GM23338 (cell line): Measurements from ENCODE around the gene IL1RL2. TPM values are rescaled to one million over a fixed set of nuclear protein-coding genes. Genes with fewer than 3 reads are reported as not detected.

Experiments used
- ATAC-seq: fragments of 200-7000 bp; cut with Tn5 transposase; 3 replicates; pipeline ENCODE4 v1.9.1; 2020
- DNase-seq: peaks from one replicate; pipeline ENCODE4 v3.0.0-alpha.2; 2015; ENCODE audit warnings: low spot score
- H2AFZ ChIP-seq: fragments of 200-600 bp; sonication (generic); 2 replicates; pipeline ENCODE4 v1.8.0; 2016; ENCODE audit warnings: antibody characterized with exemption, mild to moderate bottlenecking, moderate library complexity
- H3F3A ChIP-seq: fragments of 200-600 bp; sonication (generic); replicated peaks from 2 replicates; pipeline ENCODE4 v1.8.0; 2017; ENCODE audit warnings: antibody characterized with exemption, mixed run types, low read depth
- H3K27ac ChIP-seq: fragments of 200-600 bp; sonication (generic); 2 replicates; pipeline ENCODE4 v1.6.1; 2016; ENCODE audit warnings: low read depth
- H3K27me3 ChIP-seq: fragments of 200-600 bp; sonication (generic); 2 replicates; pipeline ENCODE4 v1.8.0; 2016; ENCODE audit warnings: mild to moderate bottlenecking, mixed run types, moderate library complexity; ENCODE audit not compliant: insufficient read depth
- H3K36me3 ChIP-seq: fragments of 200-600 bp; sonication (generic); 2 replicates; pipeline ENCODE4 v1.8.0; 2016; ENCODE audit warnings: mild to moderate bottlenecking; ENCODE audit not compliant: insufficient read depth
- H3K4me1 ChIP-seq: fragments of 200-600 bp; sonication (generic); 2 replicates; pipeline ENCODE4 v1.8.0; 2016; ENCODE audit warnings: mild to moderate bottlenecking, moderate library complexity; ENCODE audit not compliant: insufficient read depth
- H3K4me2 ChIP-seq: fragments of 200-600 bp; sonication (generic); 2 replicates; pipeline ENCODE4 v1.7.1; 2017; ENCODE audit warnings: mixed run types
- H3K4me3 ChIP-seq: fragments of 200-600 bp; sonication (generic); 2 replicates; pipeline ENCODE4 v1.6.1; 2016; ENCODE audit warnings: mixed run types
- H3K79me2 ChIP-seq: fragments of 200-600 bp; sonication (generic); replicated peaks from 2 replicates; pipeline ENCODE4 v1.8.0; 2017; ENCODE audit warnings: mild to moderate bottlenecking; ENCODE audit not compliant: insufficient read depth
- H3K9me2 ChIP-seq: fragments of 200-600 bp; sonication (generic); 2 replicates; pipeline ENCODE4 v1.8.0; 2017; ENCODE audit not compliant: insufficient read depth
- H4K20me1 ChIP-seq: fragments of 200-600 bp; sonication (generic); replicated peaks from 2 replicates; pipeline ENCODE4 v1.8.0; 2017; ENCODE audit warnings: mild to moderate bottlenecking; ENCODE audit not compliant: insufficient read depth
- H3K27ac Mint-ChIP-seq: 2 replicates; pipeline ENCODE4 v1.8.0; 2020; ENCODE audit warnings: inconsistent platforms, mild to moderate bottlenecking, moderate library complexity, mixed read lengths
- H3K27me3 Mint-ChIP-seq: 3 replicates; pipeline ENCODE4 v1.8.0; 2022; ENCODE audit warnings: low read depth, mild to moderate bottlenecking, moderate library complexity, mixed read lengths, inconsistent platforms; ENCODE audit not compliant: insufficient read depth, poor library complexity
- H3K36me3 Mint-ChIP-seq: 3 replicates; pipeline ENCODE4 v1.8.0; 2021; ENCODE audit warnings: low read depth, mild to moderate bottlenecking, inconsistent platforms, moderate library complexity, mixed read lengths
- H3K4me1 Mint-ChIP-seq: 3 replicates; pipeline ENCODE4 v1.8.0; 2020; ENCODE audit warnings: mild to moderate bottlenecking, inconsistent platforms, mixed read lengths
- H3K4me3 Mint-ChIP-seq: 3 replicates; pipeline ENCODE4 v1.8.0; 2021; ENCODE audit warnings: moderate library complexity, mild to moderate bottlenecking, inconsistent platforms, mixed read lengths
- H3K9me3 Mint-ChIP-seq: 3 replicates; pipeline ENCODE4 v1.8.0; 2020; ENCODE audit warnings: moderate library complexity, mild to moderate bottlenecking, inconsistent platforms, mixed read lengths
- CREB1 ChIP-seq: fragments of 250-450 bp; sonication (Bioruptor Pico); IDR thresholded peaks from 2 replicates; pipeline ENCODE4 v1.5.0; 2020; ENCODE audit warnings: low read depth, mild to moderate bottlenecking, moderate library complexity
- EZH2 ChIP-seq: fragments of 200-600 bp; sonication (generic); IDR thresholded peaks from one replicate; pipeline ENCODE4 v1.8.0; 2017; ENCODE audit warnings: antibody characterized with exemption, mild to moderate bottlenecking, low read depth; ENCODE audit not compliant: unreplicated experiment
- EZH2phosphoT487 ChIP-seq: fragments of 200-600 bp; sonication (generic); IDR thresholded peaks from one replicate; pipeline ENCODE4 v1.8.1; 2018; ENCODE audit warnings: antibody characterized with exemption; ENCODE audit not compliant: unreplicated experiment
- JUNB ChIP-seq: IDR thresholded peaks from one replicate; pipeline ENCODE4 v1.6.1; 2016; ENCODE audit warnings: antibody characterized with exemption; ENCODE audit not compliant: unreplicated experiment
- NANOG ChIP-seq: IDR thresholded peaks from 2 replicates; pipeline ENCODE4 v1.6.1; 2016; ENCODE audit warnings: antibody characterized with exemption, borderline replicate concordance
- POLR2AphosphoS5 ChIP-seq: IDR thresholded peaks from 2 replicates; pipeline ENCODE4 v1.6.1; 2016; ENCODE audit warnings: antibody characterized with exemption, low read depth
- STAT1 ChIP-seq: IDR thresholded peaks from one replicate; pipeline ENCODE4 v1.6.1; 2016; ENCODE audit warnings: antibody characterized with exemption; ENCODE audit not compliant: unreplicated experiment
- ZNF114 ChIP-seq: fragments of 250-450 bp; sonication (Bioruptor Pico); IDR thresholded peaks from 2 replicates; pipeline ENCODE4 v1.5.0; 2020; ENCODE audit warnings: mild to moderate bottlenecking, moderate library complexity
- polyA plus RNA-seq: library from polyadenylated mRNA; unstranded; fragments of >200 nt; fragmentation: Nextera tagmentation; extraction: Ambion mirVana; gene quantifications from 2 replicates; pipeline ENCODE4 v1.2.1, GENCODE V29; 2016
- total RNA-seq: library from RNA; depleted of rRNA; stranded (reverse); fragments of >200 nt; shearing (Covaris generic); gene quantifications from 2 replicates; pipeline ENCODE4 v1.2.3, GENCODE V29; 2014
- TF ChIP-seq, protein P1 (sequence below), 2 experiments: fragments of 200-600 bp in 1 of 2; sonication (generic) in 1 of 2; conservative IDR thresholded peaks; 2 replicates each; pipeline versions ENCODE4 v1.5.1 to v1.6.1; 2016 to 2017; ENCODE audit warnings: antibody characterized with exemption in 2 of 2, low read depth in 2 of 2, mild to moderate bottlenecking in 2 of 2, moderate library complexity in 1 of 2
- TF ChIP-seq, protein P2 (sequence below): IDR thresholded peaks from 2 replicates; pipeline ENCODE4 v1.6.1; 2016; ENCODE audit warnings: antibody characterized with exemption
- TF ChIP-seq, protein P3 (sequence below): IDR thresholded peaks from one replicate; pipeline ENCODE4 v1.6.1; 2018; ENCODE audit warnings: antibody characterized with exemption; ENCODE audit not compliant: unreplicated experiment

IL1RL2 gene
- total and polyA plus RNA-seq, 2 experiments from 2014 or later, result not detected

DNA sequence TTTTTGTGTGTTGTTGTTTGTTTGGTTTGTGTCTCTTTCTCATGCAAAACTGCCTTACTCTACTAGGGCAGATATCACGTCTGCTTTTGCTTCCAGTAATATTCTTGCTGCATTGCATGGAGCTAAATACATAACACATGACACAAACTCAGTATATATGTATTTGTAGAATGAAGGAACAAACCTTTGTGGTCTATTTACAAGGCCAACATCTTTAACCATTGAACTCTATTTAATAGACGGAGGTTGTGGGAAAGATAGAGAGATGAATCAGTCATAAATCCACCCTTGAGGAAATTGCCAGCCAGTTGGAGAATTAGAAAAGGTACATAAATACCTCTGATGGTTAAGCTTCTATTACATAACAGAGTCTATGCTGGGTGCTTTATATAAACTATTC, 98.5 kb downstream of the IL1RL2 start:
- no peaks in the 10 kb centered on the region for H3K4me1 ChIP-seq
- H3K36me3 ChIP-seq, result no peaks in the 10 kb centered on the region
- H3K9me2 ChIP-seq, result peaks cover 6% of the 10 kb centered on the region
- H3K27ac ChIP-seq, result no peak overlapping the region
- Mint-ChIP-seq H3K4me3 (no peak overlapping the region), H3K4me1 (no peaks in the 10 kb centered on the region), H3K36me3 (no peaks in the 10 kb centered on the region), H3K9me3 (no peaks in the 10 kb centered on the region), H3K27ac (no peak overlapping the region), H3K27me3 (no peaks in the 10 kb centered on the region)
- no peaks in the 10 kb centered on the region for H4K20me1 ChIP-seq
- TF ChIP-seq, protein P1, sequence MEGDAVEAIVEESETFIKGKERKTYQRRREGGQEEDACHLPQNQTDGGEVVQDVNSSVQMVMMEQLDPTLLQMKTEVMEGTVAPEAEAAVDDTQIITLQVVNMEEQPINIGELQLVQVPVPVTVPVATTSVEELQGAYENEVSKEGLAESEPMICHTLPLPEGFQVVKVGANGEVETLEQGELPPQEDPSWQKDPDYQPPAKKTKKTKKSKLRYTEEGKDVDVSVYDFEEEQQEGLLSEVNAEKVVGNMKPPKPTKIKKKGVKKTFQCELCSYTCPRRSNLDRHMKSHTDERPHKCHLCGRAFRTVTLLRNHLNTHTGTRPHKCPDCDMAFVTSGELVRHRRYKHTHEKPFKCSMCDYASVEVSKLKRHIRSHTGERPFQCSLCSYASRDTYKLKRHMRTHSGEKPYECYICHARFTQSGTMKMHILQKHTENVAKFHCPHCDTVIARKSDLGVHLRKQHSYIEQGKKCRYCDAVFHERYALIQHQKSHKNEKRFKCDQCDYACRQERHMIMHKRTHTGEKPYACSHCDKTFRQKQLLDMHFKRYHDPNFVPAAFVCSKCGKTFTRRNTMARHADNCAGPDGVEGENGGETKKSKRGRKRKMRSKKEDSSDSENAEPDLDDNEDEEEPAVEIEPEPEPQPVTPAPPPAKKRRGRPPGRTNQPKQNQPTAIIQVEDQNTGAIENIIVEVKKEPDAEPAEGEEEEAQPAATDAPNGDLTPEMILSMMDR (conservative IDR thresholded peaks at IDR 0.05; ENCODE audit: low read depth in 2 of 2), result no peak
- no peak for ATAC-seq
- no peaks in the 10 kb centered on the region for H3F3A ChIP-seq
- no peak overlapping the region for H3K4me3 ChIP-seq
- no peak overlapping the region for H3K4me2 ChIP-seq
- H3K27me3 ChIP-seq, result no peaks in the 10 kb centered on the region
- H3K79me2 ChIP-seq, result no peaks in the 10 kb centered on the region
- no peak overlapping the region for H2AFZ ChIP-seq
- no peak for DNase-seq

DNA sequence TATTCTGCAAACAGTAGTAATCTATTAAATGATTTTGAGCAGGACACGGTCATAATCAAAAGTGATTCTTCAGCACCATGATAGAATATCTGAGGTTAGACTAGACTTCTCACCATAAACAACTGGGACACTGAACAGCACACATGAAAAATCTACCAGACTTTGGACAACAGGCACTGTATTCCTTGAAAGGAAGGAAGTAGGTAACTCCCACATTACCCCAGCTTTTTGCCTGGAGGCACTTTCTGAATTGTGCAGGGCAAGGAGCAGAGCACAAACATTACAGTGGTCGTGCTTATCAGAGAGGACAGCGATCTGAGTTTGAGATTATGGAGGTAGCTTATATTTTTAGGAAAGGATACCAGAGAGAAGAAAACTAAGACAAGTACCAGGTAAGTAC, 99.2 kb downstream of the IL1RL2 start:
- Histone ChIP-seq H4K20me1 (no peaks in the 10 kb centered on the region), H3K79me2 (no peaks in the 10 kb centered on the region), H3F3A (no peaks in the 10 kb centered on the region), H3K4me1 (no peaks in the 10 kb centered on the region), H3K36me3 (no peaks in the 10 kb centered on the region), H3K4me3 (no peak overlapping the region), H3K9me2 (peaks cover 6% of the 10 kb centered on the region), H3K27ac (no peak overlapping the region), H3K27me3 (no peaks in the 10 kb centered on the region), H2AFZ (no peak overlapping the region), H3K4me2 (no peak overlapping the region)
- Mint-ChIP-seq H3K9me3 (no peaks in the 10 kb centered on the region), H3K4me3 (no peak overlapping the region), H3K27me3 (no peaks in the 10 kb centered on the region), H3K27ac (no peak overlapping the region), H3K36me3 (no peaks in the 10 kb centered on the region), H3K4me1 (no peaks in the 10 kb centered on the region)
- no peak for DNase-seq
- no peak for ATAC-seq
- TF ChIP-seq, protein P2, sequence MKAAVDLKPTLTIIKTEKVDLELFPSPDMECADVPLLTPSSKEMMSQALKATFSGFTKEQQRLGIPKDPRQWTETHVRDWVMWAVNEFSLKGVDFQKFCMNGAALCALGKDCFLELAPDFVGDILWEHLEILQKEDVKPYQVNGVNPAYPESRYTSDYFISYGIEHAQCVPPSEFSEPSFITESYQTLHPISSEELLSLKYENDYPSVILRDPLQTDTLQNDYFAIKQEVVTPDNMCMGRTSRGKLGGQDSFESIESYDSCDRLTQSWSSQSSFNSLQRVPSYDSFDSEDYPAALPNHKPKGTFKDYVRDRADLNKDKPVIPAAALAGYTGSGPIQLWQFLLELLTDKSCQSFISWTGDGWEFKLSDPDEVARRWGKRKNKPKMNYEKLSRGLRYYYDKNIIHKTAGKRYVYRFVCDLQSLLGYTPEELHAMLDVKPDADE, result no peak
- TF ChIP-seq EZH2phosphoT487, result no peak
- TF ChIP-seq, protein P1 (conservative IDR thresholded peaks at IDR 0.05; ENCODE audit: low read depth in 2 of 2), result no peak
- no peak for TF ChIP-seq POLR2AphosphoS5
- TF ChIP-seq NANOG, result no peak

DNA sequence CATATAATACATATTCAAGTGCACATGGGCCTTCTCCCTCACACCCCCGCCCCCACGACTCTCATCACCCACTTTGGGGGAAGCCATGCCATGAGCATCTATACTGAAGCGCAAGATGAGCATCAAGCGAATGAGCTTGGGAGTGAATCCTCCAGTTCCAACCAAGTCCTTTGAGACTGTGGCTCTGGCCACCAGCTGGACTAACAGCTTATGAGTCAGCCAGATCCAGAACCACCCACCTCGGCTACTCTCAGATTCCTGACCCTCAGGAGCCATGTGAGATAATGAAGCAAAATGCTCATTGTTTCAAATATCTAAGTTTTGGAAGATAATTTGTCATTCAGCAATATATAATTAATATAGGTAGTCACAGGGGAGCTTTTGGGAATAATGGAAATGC, 102.3 kb downstream of the IL1RL2 start:
- DNase-seq (no peak), ATAC-seq (no peak)
- H2AFZ ChIP-seq, result no peak overlapping the region
- 0 out of 2 replicates have a peak, but pooled peaks cover 3% of the 10 kb centered on the region for H3K4me1 ChIP-seq
- Mint-ChIP-seq H3K36me3 (no peaks in the 10 kb centered on the region), H3K4me3 (no peak overlapping the region), H3K27ac (no peak overlapping the region), H3K27me3 (no peaks in the 10 kb centered on the region), H3K4me1 (no peaks in the 10 kb centered on the region), H3K9me3 (no peaks in the 10 kb centered on the region)
- no peak overlapping the region for H3K27ac ChIP-seq
- no peak overlapping the region for H3K4me3 ChIP-seq
- peaks cover 6% of the 10 kb centered on the region for H3K9me2 ChIP-seq
- H4K20me1 ChIP-seq, result no peaks in the 10 kb centered on the region
- H3K27me3 ChIP-seq, result no peaks in the 10 kb centered on the region
- H3K36me3 ChIP-seq, result no peaks in the 10 kb centered on the region
- H3K79me2 ChIP-seq, result no peaks in the 10 kb centered on the region
- no peak overlapping the region for H3K4me2 ChIP-seq
- H3F3A ChIP-seq, result no peaks in the 10 kb centered on the region
- TF ChIP-seq JUNB (no peak), ZNF114 (no peak), POLR2AphosphoS5 (no peak), CREB1 (CRISPR knock-in tag) (no peak), EZH2 (no peak), STAT1 (no peak)
- TF ChIP-seq, protein P3, sequence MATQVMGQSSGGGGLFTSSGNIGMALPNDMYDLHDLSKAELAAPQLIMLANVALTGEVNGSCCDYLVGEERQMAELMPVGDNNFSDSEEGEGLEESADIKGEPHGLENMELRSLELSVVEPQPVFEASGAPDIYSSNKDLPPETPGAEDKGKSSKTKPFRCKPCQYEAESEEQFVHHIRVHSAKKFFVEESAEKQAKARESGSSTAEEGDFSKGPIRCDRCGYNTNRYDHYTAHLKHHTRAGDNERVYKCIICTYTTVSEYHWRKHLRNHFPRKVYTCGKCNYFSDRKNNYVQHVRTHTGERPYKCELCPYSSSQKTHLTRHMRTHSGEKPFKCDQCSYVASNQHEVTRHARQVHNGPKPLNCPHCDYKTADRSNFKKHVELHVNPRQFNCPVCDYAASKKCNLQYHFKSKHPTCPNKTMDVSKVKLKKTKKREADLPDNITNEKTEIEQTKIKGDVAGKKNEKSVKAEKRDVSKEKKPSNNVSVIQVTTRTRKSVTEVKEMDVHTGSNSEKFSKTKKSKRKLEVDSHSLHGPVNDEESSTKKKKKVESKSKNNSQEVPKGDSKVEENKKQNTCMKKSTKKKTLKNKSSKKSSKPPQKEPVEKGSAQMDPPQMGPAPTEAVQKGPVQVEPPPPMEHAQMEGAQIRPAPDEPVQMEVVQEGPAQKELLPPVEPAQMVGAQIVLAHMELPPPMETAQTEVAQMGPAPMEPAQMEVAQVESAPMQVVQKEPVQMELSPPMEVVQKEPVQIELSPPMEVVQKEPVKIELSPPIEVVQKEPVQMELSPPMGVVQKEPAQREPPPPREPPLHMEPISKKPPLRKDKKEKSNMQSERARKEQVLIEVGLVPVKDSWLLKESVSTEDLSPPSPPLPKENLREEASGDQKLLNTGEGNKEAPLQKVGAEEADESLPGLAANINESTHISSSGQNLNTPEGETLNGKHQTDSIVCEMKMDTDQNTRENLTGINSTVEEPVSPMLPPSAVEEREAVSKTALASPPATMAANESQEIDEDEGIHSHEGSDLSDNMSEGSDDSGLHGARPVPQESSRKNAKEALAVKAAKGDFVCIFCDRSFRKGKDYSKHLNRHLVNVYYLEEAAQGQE, result no peak
